ENCODE data around the gene RASIP1. TPM values are rescaled to one million over a fixed set of nuclear protein-coding genes. Genes with fewer than 3 reads are reported as not detected.
"Not testable (repeated sequence)": the region's sequence is repeated elsewhere in the genome, so short reads cannot be mapped to it uniquely, and the experiment has no call there.

Gene RASIP1
- total RNA-seq, 2 donors from 2014 or later = 3.4 to 5.2 TPM

DNA sequence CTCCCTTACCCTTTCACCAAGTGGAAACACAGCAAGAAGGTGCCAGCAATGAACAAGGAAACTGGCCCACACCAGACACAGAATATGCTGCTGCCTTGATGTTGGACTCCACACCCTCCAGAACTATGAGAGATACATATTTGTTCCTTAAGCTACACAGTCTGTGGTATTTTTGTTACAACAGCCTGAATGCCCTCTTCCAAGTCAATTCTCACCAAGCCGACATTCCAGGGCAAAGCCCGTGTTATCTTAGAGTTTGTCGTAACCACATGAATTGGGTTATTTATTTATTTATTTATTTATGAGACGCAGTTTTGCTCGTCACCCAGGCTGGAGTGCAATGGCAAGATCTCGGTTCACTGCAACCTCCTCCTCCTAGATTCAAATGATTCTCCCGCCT is 29.9 kb upstream of the RASIP1 start:
- Mint-ChIP-seq H3K4me3 (no peak overlapping the region), H3K27me3 (ENCODE audit: insufficient read depth) (peaks cover 8% of the 10 kb centered on the region), H3K27ac (no peak overlapping the region), H3K9me3 (no peaks in the 10 kb centered on the region), H3K36me3 (ENCODE audit: low read depth) (no peaks in the 10 kb centered on the region), H3K4me1 (no peaks in the 10 kb centered on the region)
- TF ChIP-seq, protein P1, sequence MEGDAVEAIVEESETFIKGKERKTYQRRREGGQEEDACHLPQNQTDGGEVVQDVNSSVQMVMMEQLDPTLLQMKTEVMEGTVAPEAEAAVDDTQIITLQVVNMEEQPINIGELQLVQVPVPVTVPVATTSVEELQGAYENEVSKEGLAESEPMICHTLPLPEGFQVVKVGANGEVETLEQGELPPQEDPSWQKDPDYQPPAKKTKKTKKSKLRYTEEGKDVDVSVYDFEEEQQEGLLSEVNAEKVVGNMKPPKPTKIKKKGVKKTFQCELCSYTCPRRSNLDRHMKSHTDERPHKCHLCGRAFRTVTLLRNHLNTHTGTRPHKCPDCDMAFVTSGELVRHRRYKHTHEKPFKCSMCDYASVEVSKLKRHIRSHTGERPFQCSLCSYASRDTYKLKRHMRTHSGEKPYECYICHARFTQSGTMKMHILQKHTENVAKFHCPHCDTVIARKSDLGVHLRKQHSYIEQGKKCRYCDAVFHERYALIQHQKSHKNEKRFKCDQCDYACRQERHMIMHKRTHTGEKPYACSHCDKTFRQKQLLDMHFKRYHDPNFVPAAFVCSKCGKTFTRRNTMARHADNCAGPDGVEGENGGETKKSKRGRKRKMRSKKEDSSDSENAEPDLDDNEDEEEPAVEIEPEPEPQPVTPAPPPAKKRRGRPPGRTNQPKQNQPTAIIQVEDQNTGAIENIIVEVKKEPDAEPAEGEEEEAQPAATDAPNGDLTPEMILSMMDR (conservative IDR thresholded peaks at IDR 0.05) = no peak
- no peak overlapping the region for H3K27ac ChIP-seq (ENCODE audit: low read depth, low read length)
- no peaks in the 10 kb centered on the region for H3K27me3 ChIP-seq (ENCODE audit: control insufficient read depth, insufficient read depth, low read length, poor library complexity, severe bottlenecking)
- H3K4me3 ChIP-seq (ENCODE audit: low read length) = no peak overlapping the region
- no peaks in the 10 kb centered on the region for H3K4me1 ChIP-seq (ENCODE audit: control insufficient read depth, insufficient read depth, low read length)
- no peak overlapping the region for H3K9ac ChIP-seq (ENCODE audit: extremely low read depth, low read length, poor library complexity, severe bottlenecking)
- no peaks in the 10 kb centered on the region for H3K9me3 ChIP-seq (ENCODE audit: control insufficient read depth, low read length)
- no peaks in the 10 kb centered on the region for H3K36me3 ChIP-seq (ENCODE audit: control insufficient read depth, insufficient read depth, low read length)
- 79 to 80% methylated on average over 6 to 7 of the region's 7 CpGs for WGBS, 2 experiments (ENCODE audit: insufficient coverage in 1 of 2, insufficient read length in 1 of 2)
- DNase-seq = no peak

DNA sequence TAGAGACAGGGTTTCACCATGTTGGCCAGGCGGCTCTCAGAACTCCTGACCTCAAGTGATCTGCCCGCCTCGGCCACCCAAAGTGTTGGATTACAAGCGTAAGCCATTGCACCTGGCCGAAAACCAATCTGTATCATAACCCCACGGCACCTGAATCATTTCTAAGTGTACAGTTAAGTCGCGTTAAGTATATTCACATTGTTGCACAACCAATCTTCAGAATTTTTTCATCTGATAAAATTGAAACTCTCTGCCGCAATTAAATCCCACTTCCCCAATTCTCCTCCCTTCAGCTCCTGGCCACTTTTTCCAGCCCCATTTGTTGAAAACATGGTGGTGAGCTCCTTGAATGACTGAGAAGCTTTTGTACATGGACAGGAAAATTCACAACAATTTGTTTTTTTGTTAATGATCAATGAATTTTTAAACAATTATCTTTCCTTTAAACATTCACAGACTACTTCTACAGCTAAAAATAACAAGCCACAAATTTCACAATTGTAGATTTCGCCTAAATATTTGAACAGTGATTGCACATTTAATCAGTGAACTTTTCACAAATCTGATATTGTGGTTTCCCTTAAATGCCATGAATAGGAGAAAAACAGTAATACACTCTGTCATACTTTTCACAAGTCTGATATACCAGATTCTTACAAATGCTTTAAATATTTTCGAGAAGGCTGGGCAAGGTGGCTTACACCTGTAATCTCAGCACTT is 28.7 kb upstream of the RASIP1 start:
- H3K4me1 Mint-ChIP-seq = no peaks in the 10 kb centered on the region
- Histone ChIP-seq H3K4me1 (ENCODE audit: control insufficient read depth, insufficient read depth, low read length) (no peaks in the 10 kb centered on the region), H3K9me3 (ENCODE audit: control insufficient read depth, low read length) (no peaks in the 10 kb centered on the region), H3K36me3 (ENCODE audit: control insufficient read depth, insufficient read depth, low read length) (no peaks in the 10 kb centered on the region), H3K9ac (ENCODE audit: extremely low read depth, low read length, poor library complexity, severe bottlenecking) (no peak overlapping the region), H3K27ac (ENCODE audit: low read depth, low read length) (no peak overlapping the region), H3K4me3 (ENCODE audit: low read length) (no peak overlapping the region), H3K27me3 (ENCODE audit: control insufficient read depth, insufficient read depth, low read length, poor library complexity, severe bottlenecking) (no peaks in the 10 kb centered on the region)
- no peak for DNase-seq
- WGBS, 2 experiments (ENCODE audit: insufficient coverage in 1 of 2, insufficient read length in 1 of 2) = 95 to 98% methylated on average over 8 to 11 of the region's 11 CpGs
- TF ChIP-seq, protein P1 (conservative IDR thresholded peaks at IDR 0.05) = no peak
- H3K9me3 Mint-ChIP-seq = no peaks in the 10 kb centered on the region
- no peak overlapping the region for H3K4me3 Mint-ChIP-seq
- H3K27ac Mint-ChIP-seq = no peak overlapping the region
- H3K27me3 Mint-ChIP-seq (ENCODE audit: insufficient read depth) = peaks cover 17% of the 10 kb centered on the region
- no peaks in the 10 kb centered on the region for H3K36me3 Mint-ChIP-seq (ENCODE audit: low read depth)

DNA sequence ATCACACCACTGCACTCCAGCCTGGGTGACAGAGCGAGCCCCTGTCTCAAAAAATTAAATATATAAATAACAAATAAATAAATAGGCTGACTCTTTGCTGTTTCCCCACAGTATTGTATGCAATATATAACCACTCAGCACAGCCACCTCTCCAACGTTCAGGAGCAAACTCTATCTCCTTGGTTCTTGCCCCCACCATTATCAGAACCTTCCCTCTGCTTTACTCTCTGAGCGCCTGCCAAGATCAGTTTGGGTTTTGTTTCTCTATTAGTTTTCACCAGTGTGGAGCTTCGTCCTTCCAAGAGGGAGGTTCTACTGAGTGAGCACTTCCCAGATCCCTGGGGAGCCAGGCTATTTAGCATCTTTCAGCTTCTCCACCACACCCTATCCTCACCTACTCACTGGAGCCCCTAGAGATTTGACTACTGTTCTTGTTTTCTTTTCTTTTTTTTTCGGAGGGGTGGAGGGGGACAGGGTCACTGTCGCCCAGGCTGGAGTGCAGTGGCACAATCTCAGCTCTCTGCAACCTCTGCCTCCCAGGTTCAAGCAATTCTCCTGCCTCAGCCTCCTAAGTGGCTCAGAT is 27.9 kb upstream of the RASIP1 start:
- H3K4me3 ChIP-seq (ENCODE audit: low read length); H3K36me3 ChIP-seq (ENCODE audit: control insufficient read depth, insufficient read depth, low read length); H3K4me3 Mint-ChIP-seq; H3K36me3 Mint-ChIP-seq (ENCODE audit: low read depth); H3K4me1 ChIP-seq (ENCODE audit: control insufficient read depth, insufficient read depth, low read length); H3K4me1 Mint-ChIP-seq; H3K9ac ChIP-seq (ENCODE audit: extremely low read depth, low read length, poor library complexity, severe bottlenecking); H3K27me3 ChIP-seq (ENCODE audit: control insufficient read depth, insufficient read depth, low read length, poor library complexity, severe bottlenecking); H3K9me3 ChIP-seq (ENCODE audit: control insufficient read depth, low read length); DNase-seq; H3K9me3 Mint-ChIP-seq; H3K27ac ChIP-seq (ENCODE audit: low read depth, low read length); H3K27ac Mint-ChIP-seq: not testable (repeated sequence)
- WGBS, 2 experiments (ENCODE audit: insufficient coverage in 1 of 2, insufficient read length in 1 of 2) = 44 to 65% methylated on average over 3 to 5 of the region's 6 CpGs
- peaks cover 24% of the 10 kb centered on the region for H3K27me3 Mint-ChIP-seq (ENCODE audit: insufficient read depth)

DNA sequence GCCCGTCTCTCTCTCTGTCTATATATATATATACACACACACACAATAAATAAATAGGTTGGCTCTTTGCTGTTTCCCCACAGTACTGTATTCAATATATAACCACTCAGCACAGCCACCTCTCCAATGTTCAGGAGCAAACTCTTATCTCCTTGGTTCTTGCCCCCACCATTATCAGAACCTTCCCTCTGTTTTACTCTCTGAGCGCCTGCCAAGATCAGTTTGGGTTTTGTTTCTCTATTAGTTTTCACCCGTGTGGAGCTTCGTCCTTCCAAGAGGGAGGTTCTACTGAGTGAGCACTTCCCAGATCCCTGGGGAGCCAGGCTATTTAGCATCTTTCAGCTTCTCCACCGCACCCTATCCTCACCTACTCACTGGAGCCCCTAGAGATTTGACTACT is 25.4 kb upstream of the RASIP1 start:
- not testable (repeated sequence) for H3K4me3 ChIP-seq (ENCODE audit: low read length); H3K4me1 ChIP-seq (ENCODE audit: control insufficient read depth, insufficient read depth, low read length); H3K36me3 Mint-ChIP-seq (ENCODE audit: low read depth); H3K9me3 ChIP-seq (ENCODE audit: control insufficient read depth, low read length); H3K27ac Mint-ChIP-seq; H3K4me1 Mint-ChIP-seq; H3K4me3 Mint-ChIP-seq; H3K9ac ChIP-seq (ENCODE audit: extremely low read depth, low read length, poor library complexity, severe bottlenecking); H3K27ac ChIP-seq (ENCODE audit: low read depth, low read length); H3K9me3 Mint-ChIP-seq; DNase-seq; H3K36me3 ChIP-seq (ENCODE audit: control insufficient read depth, insufficient read depth, low read length); H3K27me3 ChIP-seq (ENCODE audit: control insufficient read depth, insufficient read depth, low read length, poor library complexity, severe bottlenecking)
- WGBS, 2 experiments (ENCODE audit: insufficient coverage in 1 of 2, insufficient read length in 1 of 2) = 73 to 100% methylated on average over 1 to 4 of the region's 5 CpGs
- H3K27me3 Mint-ChIP-seq (ENCODE audit: insufficient read depth) = peaks cover 46% of the 10 kb centered on the region
